Measurements from ENCODE around the gene PRAMEF13. TPM values are rescaled to one million over a fixed set of nuclear protein-coding genes. Genes with fewer than 3 reads are reported as not detected.
"Not testable (repeated sequence)": the region's sequence is repeated elsewhere in the genome, so short reads cannot be mapped to it uniquely, and the experiment has no call there.

Gene PRAMEF13
- polyA plus RNA-seq, 1 donor from 2014 or later = not detected

DNA sequence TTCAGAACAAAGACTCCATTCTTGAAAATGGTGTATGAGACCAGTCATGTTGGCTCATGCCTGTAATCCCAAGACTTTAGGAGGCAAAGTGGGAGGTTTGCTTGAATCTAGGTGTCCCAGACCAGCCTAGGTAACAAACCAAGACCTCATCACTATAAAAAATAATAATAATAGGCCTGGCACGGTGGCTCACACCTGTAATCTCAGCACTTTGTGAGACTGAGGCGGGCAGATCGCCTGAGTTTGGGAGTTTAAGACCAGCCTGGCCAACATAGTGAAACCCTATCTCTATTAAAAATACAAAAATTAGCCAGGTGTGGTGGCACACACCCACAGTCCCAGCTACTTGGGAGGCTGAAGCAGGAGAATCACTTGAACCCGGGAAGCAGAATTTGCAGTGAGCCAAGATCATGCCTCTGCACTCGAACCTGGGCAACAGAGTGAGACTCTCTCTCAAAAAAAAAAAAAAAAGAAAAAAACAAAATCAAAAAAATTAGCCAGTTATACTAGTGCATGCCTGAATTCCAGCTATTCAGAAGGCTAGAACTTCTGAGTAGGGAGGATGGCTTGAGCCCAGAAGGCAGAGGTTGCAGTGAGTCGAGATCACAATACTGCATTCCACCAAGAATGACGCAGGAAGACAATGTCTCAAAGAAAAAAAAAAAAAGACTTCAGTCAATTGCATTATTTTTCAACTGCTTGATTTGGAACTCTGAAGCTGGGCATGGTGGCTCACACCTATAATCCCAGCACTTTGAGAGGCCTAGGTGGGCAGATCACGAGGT is 26.3 kb upstream of the PRAMEF13 start:
- H3K4me3 ChIP-seq (ENCODE audit: low read length); H3K27ac ChIP-seq (ENCODE audit: low read length); H3K79me2 ChIP-seq (replicated peaks; ENCODE audit: insufficient read depth, low read length); H3F3A ChIP-seq (ENCODE audit: insufficient read depth, low read length, poor library complexity, severe bottlenecking); H4K20me1 ChIP-seq (ENCODE audit: insufficient read depth); H3K9me3 ChIP-seq (ENCODE audit: low read length); H3K27me3 ChIP-seq (ENCODE audit: insufficient read depth, low read depth, low read length); H3K9me2 ChIP-seq (ENCODE audit: insufficient read depth, low read length); H3K9ac ChIP-seq (ENCODE audit: low read length); H3K4me2 ChIP-seq (ENCODE audit: low read length); H2AFZ ChIP-seq (ENCODE audit: low read depth, low read length); H3K36me3 ChIP-seq (ENCODE audit: insufficient read depth, low read length): not testable (repeated sequence)

DNA sequence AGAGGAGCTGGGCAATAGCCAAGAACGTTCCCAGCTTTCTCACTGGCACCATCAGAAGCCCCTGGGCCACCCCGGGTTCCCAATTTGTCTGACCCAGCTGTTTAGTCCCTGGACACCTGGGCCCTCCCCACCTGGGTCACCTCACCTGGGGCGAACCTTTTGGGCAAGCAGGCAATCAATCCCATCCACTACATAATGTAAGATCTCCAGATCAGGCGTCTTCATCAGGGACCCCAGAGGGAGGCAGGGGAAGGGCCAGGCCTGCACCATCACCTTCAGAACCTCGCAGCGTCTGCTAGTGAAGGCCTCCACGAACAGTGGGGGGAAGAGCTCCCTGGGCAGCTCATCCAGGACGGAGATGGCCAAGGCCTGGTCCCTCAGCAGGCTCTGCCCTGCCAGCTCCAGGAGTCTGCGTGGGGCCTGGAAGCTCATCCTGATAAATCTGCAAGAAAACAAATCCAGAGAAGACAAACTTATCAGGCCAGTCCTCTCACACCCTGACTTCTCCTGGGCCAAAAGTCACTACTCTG is 24.5 kb upstream of the PRAMEF13 start, which contains the start of gene PRAMEF18:
PRAMEF18 (minus strand) TSS at position 480 of the 530 bp plus-strand sequence; CDS start at position 432, 48 bp downstream.
- H3F3A ChIP-seq (ENCODE audit: insufficient read depth, low read length, poor library complexity, severe bottlenecking); H3K36me3 ChIP-seq (ENCODE audit: insufficient read depth, low read length); H3K9me2 ChIP-seq (ENCODE audit: insufficient read depth, low read length); H3K4me2 ChIP-seq (ENCODE audit: low read length); H3K27me3 ChIP-seq (ENCODE audit: insufficient read depth, low read depth, low read length); H3K4me3 ChIP-seq (ENCODE audit: low read length); H3K9ac ChIP-seq (ENCODE audit: low read length); H4K20me1 ChIP-seq (ENCODE audit: insufficient read depth); H2AFZ ChIP-seq (ENCODE audit: low read depth, low read length); H3K9me3 ChIP-seq (ENCODE audit: low read length); H3K79me2 ChIP-seq (replicated peaks; ENCODE audit: insufficient read depth, low read length); H3K27ac ChIP-seq (ENCODE audit: low read length): not testable (repeated sequence)

DNA sequence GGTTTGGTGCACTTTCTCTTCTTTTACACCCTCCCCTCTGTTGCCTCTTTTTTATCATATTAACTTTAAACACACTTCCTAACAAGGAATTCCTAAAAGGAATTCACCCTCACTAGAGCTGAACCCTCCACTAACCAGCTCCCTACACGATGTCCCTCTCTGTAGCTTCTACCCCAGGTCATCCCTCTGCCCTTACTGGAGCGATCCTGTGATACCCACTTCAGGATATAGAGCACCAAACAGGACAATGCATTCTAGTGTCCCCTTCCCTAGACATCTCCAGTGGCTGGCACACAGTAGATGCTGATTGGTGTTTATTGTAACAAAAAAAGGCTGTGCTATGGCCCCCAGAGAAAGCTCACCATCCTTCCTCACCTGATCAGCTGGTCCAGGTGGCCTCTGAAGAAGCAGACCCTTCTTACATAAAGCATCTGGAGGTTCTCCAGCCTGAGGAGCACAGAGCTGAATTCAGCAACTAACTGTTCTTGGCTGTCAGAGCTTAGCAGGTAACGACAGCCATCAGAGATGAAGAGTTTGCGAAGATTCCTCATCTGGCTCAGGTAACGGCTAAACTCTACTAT is 23.4 kb upstream of the PRAMEF13 start:
- no peaks in the 10 kb centered on the region for H3K27me3 ChIP-seq (ENCODE audit: insufficient read depth, low read depth, low read length)
- H3K9me2 ChIP-seq (ENCODE audit: insufficient read depth, low read length) = no peaks in the 10 kb centered on the region
- no peaks in the 10 kb centered on the region for H3F3A ChIP-seq (ENCODE audit: insufficient read depth, low read length, poor library complexity, severe bottlenecking)
- H3K4me3 ChIP-seq (ENCODE audit: low read length) = no peak overlapping the region
- no peak overlapping the region for H2AFZ ChIP-seq (ENCODE audit: low read depth, low read length)
- no peak overlapping the region for H3K27ac ChIP-seq (ENCODE audit: low read length)
- no peaks in the 10 kb centered on the region for H4K20me1 ChIP-seq (ENCODE audit: insufficient read depth)
- H3K4me2 ChIP-seq (ENCODE audit: low read length) = no peak overlapping the region
- no peaks in the 10 kb centered on the region for H3K79me2 ChIP-seq (replicated peaks; ENCODE audit: insufficient read depth, low read length)
- no peaks in the 10 kb centered on the region for H3K36me3 ChIP-seq (ENCODE audit: insufficient read depth, low read length)
- peaks cover 4% of the 10 kb centered on the region for H3K9me3 ChIP-seq (ENCODE audit: low read length)
- no peak overlapping the region for H3K9ac ChIP-seq (ENCODE audit: low read length)
- no peak for TF ChIP-seq EZH2 (IDR thresholded peaks at IDR 0.05; ENCODE audit: borderline replicate concordance, insufficient read depth, low read length, poor library complexity, severe bottlenecking)
- no peak for TF ChIP-seq EP300 (conservative IDR thresholded peaks at IDR 0.05; ENCODE audit: poor library complexity, severe bottlenecking)
- no peak for TF ChIP-seq TAF1 (IDR thresholded peaks at IDR 0.05; ENCODE audit: low read depth)
- TF ChIP-seq, protein P1, sequence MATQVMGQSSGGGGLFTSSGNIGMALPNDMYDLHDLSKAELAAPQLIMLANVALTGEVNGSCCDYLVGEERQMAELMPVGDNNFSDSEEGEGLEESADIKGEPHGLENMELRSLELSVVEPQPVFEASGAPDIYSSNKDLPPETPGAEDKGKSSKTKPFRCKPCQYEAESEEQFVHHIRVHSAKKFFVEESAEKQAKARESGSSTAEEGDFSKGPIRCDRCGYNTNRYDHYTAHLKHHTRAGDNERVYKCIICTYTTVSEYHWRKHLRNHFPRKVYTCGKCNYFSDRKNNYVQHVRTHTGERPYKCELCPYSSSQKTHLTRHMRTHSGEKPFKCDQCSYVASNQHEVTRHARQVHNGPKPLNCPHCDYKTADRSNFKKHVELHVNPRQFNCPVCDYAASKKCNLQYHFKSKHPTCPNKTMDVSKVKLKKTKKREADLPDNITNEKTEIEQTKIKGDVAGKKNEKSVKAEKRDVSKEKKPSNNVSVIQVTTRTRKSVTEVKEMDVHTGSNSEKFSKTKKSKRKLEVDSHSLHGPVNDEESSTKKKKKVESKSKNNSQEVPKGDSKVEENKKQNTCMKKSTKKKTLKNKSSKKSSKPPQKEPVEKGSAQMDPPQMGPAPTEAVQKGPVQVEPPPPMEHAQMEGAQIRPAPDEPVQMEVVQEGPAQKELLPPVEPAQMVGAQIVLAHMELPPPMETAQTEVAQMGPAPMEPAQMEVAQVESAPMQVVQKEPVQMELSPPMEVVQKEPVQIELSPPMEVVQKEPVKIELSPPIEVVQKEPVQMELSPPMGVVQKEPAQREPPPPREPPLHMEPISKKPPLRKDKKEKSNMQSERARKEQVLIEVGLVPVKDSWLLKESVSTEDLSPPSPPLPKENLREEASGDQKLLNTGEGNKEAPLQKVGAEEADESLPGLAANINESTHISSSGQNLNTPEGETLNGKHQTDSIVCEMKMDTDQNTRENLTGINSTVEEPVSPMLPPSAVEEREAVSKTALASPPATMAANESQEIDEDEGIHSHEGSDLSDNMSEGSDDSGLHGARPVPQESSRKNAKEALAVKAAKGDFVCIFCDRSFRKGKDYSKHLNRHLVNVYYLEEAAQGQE (IDR thresholded peaks at IDR 0.05; ENCODE audit: borderline replicate concordance) = no peak
- TF ChIP-seq, protein P2, sequence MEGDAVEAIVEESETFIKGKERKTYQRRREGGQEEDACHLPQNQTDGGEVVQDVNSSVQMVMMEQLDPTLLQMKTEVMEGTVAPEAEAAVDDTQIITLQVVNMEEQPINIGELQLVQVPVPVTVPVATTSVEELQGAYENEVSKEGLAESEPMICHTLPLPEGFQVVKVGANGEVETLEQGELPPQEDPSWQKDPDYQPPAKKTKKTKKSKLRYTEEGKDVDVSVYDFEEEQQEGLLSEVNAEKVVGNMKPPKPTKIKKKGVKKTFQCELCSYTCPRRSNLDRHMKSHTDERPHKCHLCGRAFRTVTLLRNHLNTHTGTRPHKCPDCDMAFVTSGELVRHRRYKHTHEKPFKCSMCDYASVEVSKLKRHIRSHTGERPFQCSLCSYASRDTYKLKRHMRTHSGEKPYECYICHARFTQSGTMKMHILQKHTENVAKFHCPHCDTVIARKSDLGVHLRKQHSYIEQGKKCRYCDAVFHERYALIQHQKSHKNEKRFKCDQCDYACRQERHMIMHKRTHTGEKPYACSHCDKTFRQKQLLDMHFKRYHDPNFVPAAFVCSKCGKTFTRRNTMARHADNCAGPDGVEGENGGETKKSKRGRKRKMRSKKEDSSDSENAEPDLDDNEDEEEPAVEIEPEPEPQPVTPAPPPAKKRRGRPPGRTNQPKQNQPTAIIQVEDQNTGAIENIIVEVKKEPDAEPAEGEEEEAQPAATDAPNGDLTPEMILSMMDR (IDR thresholded peaks at IDR 0.05; ENCODE audit: poor library complexity, severe bottlenecking) = no peak
- no peak for TF ChIP-seq POLR2AphosphoS5 (IDR thresholded peaks at IDR 0.05)
- TF ChIP-seq RAD21 (conservative IDR thresholded peaks at IDR 0.05) = no peak
- TF ChIP-seq SMC3 (conservative IDR thresholded peaks at IDR 0.05; ENCODE audit: poor library complexity) = no peak

DNA sequence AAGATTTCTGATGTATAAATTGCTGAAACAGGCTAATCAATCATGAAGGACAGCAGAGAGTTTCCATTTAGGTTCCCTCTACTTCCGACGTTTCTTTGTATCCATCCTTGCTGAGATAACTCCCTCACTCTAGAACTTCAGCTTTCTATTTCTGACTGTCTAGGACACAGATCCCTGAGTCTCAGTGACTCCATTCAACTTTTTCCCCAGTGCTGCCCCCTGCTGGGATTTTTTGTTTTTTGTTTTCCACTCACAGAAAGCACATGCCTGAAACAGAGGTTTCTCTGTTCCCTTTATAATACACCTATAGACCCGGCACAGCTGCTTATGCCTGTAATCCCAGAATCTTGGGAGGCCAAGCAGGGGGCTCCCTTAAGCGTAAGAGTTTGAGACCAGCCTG is 21.6 kb upstream of the PRAMEF13 start:
- not testable (repeated sequence) for H3K9ac ChIP-seq (ENCODE audit: low read length); H3K9me2 ChIP-seq (ENCODE audit: insufficient read depth, low read length); H3F3A ChIP-seq (ENCODE audit: insufficient read depth, low read length, poor library complexity, severe bottlenecking); H3K27me3 ChIP-seq (ENCODE audit: insufficient read depth, low read depth, low read length); H3K79me2 ChIP-seq (replicated peaks; ENCODE audit: insufficient read depth, low read length); H3K4me3 ChIP-seq (ENCODE audit: low read length); H3K9me3 ChIP-seq (ENCODE audit: low read length); H3K36me3 ChIP-seq (ENCODE audit: insufficient read depth, low read length); H3K4me2 ChIP-seq (ENCODE audit: low read length); H2AFZ ChIP-seq (ENCODE audit: low read depth, low read length); H3K27ac ChIP-seq (ENCODE audit: low read length); H4K20me1 ChIP-seq (ENCODE audit: insufficient read depth)

DNA sequence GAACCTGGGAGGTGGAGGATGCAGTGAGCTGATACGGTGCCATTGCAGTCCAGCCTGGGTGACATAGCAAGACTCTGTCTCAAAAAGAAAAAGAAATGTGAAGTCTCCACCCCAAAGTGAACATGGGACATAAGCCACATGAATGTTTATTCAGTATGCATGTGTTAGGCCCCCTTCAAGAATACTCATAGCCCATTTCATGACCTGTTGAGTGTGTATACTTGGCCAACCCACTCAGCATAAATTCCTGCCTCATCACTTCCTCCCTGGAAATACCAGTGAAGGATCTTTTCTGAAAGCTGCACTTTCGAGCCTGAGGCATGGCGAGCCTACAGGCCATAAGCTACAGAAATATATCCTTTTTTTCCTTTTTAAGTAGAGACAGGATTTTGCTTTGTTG is 18.0 kb upstream of the PRAMEF13 start:
- H3K9me3 ChIP-seq (ENCODE audit: low read length); H3K9ac ChIP-seq (ENCODE audit: low read length); H3K4me3 ChIP-seq (ENCODE audit: low read length); H4K20me1 ChIP-seq (ENCODE audit: insufficient read depth); H3K36me3 ChIP-seq (ENCODE audit: insufficient read depth, low read length); H3K27ac ChIP-seq (ENCODE audit: low read length); H2AFZ ChIP-seq (ENCODE audit: low read depth, low read length); H3K27me3 ChIP-seq (ENCODE audit: insufficient read depth, low read depth, low read length); H3K4me2 ChIP-seq (ENCODE audit: low read length); H3K9me2 ChIP-seq (ENCODE audit: insufficient read depth, low read length); H3K79me2 ChIP-seq (replicated peaks; ENCODE audit: insufficient read depth, low read length); H3F3A ChIP-seq (ENCODE audit: insufficient read depth, low read length, poor library complexity, severe bottlenecking): not testable (repeated sequence)
